ENCODE data around the gene STX17.

STX17 gene

DNA sequence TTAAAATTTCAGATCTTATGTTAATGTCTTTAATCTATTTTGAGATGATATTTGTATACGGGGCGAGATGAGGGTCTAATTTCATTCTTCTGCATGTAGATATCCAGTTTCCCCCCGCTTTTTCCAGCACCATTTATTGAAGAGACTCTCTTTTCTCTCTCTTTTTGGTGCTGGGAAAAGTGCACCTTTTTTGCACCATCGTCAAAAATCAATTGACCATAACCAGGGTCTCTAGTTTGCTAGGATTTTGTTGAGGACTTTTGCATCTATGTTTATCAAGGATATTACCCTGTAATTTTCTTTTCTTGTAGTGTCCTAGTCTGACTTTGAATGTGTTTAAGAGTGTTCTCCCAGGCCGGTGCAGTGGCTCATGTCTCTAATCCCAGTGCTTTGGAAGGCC, 93.3 kb downstream of the STX17 start:
- no peak for TF ChIP-seq CTCF (IDR thresholded peaks at IDR 0.05; ENCODE audit: poor library complexity, severe bottlenecking)
- ATAC-seq (ENCODE audit: low read depth) = no peak

GRCh38 chr9:100011062-100011681, 104.7 kb downstream of the STX17 start:
- no peaks in the 10 kb centered on the region for H3K4me1 ChIP-seq (ENCODE audit: insufficient read depth, poor library complexity, severe bottlenecking)
- TF ChIP-seq CTCF (IDR thresholded peaks at IDR 0.05; ENCODE audit: poor library complexity, severe bottlenecking) = peak; percentile 74
- no peak overlapping the region for H3K4me3 ChIP-seq (ENCODE audit: severe bottlenecking)
- ATAC-seq (ENCODE audit: low read depth) = no peak
- no peak for DNase-seq (ENCODE audit: low spot score)
- H3K27me3 ChIP-seq (ENCODE audit: insufficient read depth, poor library complexity, severe bottlenecking) = no peaks in the 10 kb centered on the region
- peaks cover 4% of the 10 kb centered on the region for H3K9me3 ChIP-seq (ENCODE audit: severe bottlenecking)
- H3K27ac ChIP-seq (ENCODE audit: poor library complexity, severe bottlenecking) = no peak overlapping the region
- H3K36me3 ChIP-seq (ENCODE audit: low read depth) = peaks cover 39% of the 10 kb centered on the region

More for the DNA sequence above, 93.3 kb downstream of the STX17 start:
- Histone ChIP-seq H3K27me3 (ENCODE audit: insufficient read depth, poor library complexity, severe bottlenecking) (no peaks in the 10 kb centered on the region), H3K4me3 (ENCODE audit: severe bottlenecking) (no peak overlapping the region), H3K4me1 (ENCODE audit: insufficient read depth, poor library complexity, severe bottlenecking) (no peaks in the 10 kb centered on the region), H3K27ac (ENCODE audit: poor library complexity, severe bottlenecking) (no peak overlapping the region), H3K36me3 (ENCODE audit: low read depth) (peaks cover 30% of the 10 kb centered on the region), H3K9me3 (ENCODE audit: severe bottlenecking) (no peaks in the 10 kb centered on the region)
- no peak for DNase-seq (ENCODE audit: low spot score)

DNA sequence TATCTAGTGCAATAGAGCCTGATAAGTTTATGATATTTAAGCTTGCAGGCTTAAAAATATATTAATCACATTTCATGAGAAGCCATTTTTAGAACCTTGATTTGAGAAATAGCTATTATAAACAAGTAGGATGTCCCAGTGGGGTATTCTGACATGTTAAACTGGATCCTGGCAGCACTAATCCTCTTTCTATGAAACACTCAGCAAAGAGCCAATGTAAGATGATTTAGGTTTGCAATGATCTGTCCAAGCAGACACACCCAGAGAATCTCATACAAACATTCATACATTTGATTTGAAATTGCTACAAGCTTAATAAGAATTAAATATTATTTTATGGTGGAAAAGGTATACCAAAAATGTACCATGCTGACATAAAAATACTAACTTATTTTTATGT, 105.8 kb downstream of the STX17 start:
- peaks cover 4% of the 10 kb centered on the region for H3K9me3 ChIP-seq (ENCODE audit: severe bottlenecking)
- H3K4me3 ChIP-seq (ENCODE audit: severe bottlenecking) = no peak overlapping the region
- DNase-seq (ENCODE audit: low spot score) (no peak), ATAC-seq (ENCODE audit: low read depth) (no peak)
- no peaks in the 10 kb centered on the region for H3K27me3 ChIP-seq (ENCODE audit: insufficient read depth, poor library complexity, severe bottlenecking)
- TF ChIP-seq CTCF (IDR thresholded peaks at IDR 0.05; ENCODE audit: poor library complexity, severe bottlenecking) = no peak
- H3K36me3 ChIP-seq (ENCODE audit: low read depth) = peaks cover 43% of the 10 kb centered on the region
- no peak overlapping the region for H3K27ac ChIP-seq (ENCODE audit: poor library complexity, severe bottlenecking)
- no peaks in the 10 kb centered on the region for H3K4me1 ChIP-seq (ENCODE audit: insufficient read depth, poor library complexity, severe bottlenecking)

DNA sequence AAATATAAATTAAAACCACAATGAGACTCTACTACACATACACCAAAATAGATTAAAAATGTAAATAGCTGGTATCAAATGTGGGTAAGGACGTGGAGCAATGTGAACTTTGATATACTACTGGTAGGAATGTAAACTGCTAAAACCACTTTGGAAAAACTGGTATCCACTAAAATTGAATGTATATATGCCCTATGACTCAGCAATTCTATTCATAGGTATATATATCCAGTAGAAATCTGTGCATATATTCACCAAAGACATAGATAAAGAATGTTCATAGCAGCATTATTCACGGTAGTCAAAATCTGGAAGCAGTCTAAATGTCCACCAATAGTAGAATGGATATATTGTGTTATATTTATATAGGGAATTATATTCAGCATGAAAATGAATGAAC, 107.1 kb downstream of the STX17 start:
- no peak for TF ChIP-seq CTCF (IDR thresholded peaks at IDR 0.05; ENCODE audit: poor library complexity, severe bottlenecking)

DNA sequence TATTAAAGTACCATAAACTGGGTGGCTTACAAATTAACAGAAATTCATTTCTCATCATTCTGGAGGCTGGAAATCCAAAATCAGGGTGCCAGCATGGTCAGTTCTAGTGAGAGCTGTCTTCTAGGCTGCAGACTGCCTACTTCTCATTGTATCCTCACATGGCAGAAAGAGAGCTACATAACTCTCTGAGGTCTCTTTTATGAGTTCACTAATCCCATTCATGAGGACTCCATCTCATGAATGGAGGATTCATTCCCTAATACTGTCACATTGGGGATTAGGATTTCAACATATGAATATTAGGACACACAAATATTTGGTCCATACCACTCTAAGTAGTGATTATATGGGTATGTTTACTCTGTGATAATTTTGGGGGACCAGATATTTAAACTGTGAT, 108.4 kb downstream of the STX17 start:
- Histone ChIP-seq H3K36me3 (ENCODE audit: low read depth) (peaks cover 51% of the 10 kb centered on the region), H3K27me3 (ENCODE audit: insufficient read depth, poor library complexity, severe bottlenecking) (no peaks in the 10 kb centered on the region), H3K4me1 (ENCODE audit: insufficient read depth, poor library complexity, severe bottlenecking) (no peaks in the 10 kb centered on the region), H3K27ac (ENCODE audit: poor library complexity, severe bottlenecking) (no peak overlapping the region), H3K9me3 (ENCODE audit: severe bottlenecking) (peaks cover 4% of the 10 kb centered on the region), H3K4me3 (ENCODE audit: severe bottlenecking) (no peak overlapping the region)
- DNase-seq (ENCODE audit: low spot score) (no peak), ATAC-seq (ENCODE audit: low read depth) (no peak)
- TF ChIP-seq CTCF (IDR thresholded peaks at IDR 0.05; ENCODE audit: poor library complexity, severe bottlenecking) = no peak

More for the DNA sequence above, 107.1 kb downstream of the STX17 start:
- peaks cover 46% of the 10 kb centered on the region for H3K36me3 ChIP-seq (ENCODE audit: low read depth)
- no peak for ATAC-seq (ENCODE audit: low read depth)
- no peak overlapping the region for H3K4me3 ChIP-seq (ENCODE audit: severe bottlenecking)
- H3K27me3 ChIP-seq (ENCODE audit: insufficient read depth, poor library complexity, severe bottlenecking) = no peaks in the 10 kb centered on the region
- peaks cover 4% of the 10 kb centered on the region for H3K9me3 ChIP-seq (ENCODE audit: severe bottlenecking)
- H3K4me1 ChIP-seq (ENCODE audit: insufficient read depth, poor library complexity, severe bottlenecking) = no peaks in the 10 kb centered on the region
- no peak for DNase-seq (ENCODE audit: low spot score)
- H3K27ac ChIP-seq (ENCODE audit: poor library complexity, severe bottlenecking) = no peak overlapping the region

Measured in RWPE2 (cell line).